GOT3 (cell line): ENCODE results near the gene PWP2.
"Not testable (repeated sequence)": the region's sequence is repeated elsewhere in the genome, so short reads cannot be mapped to it uniquely, and the experiment has no call there.

Source experiments
- DNase-seq: peaks from one replicate; lab custom pipeline; 2025; ENCODE audit warnings: mixed read lengths; lab: John Stamatoyannopoulos, UW

PWP2 gene

GRCh38 chr21:44138039-44138438, 30.8 kb downstream of the PWP2 start:
- DNase-seq, result not testable (repeated sequence)

GRCh38 chr21:44139787-44140551, 32.8 kb downstream of the PWP2 start:
- DNase-seq, result not testable (repeated sequence)

GRCh38 chr21:44140552-44140932, 33.3 kb downstream of the PWP2 start:
- not testable (repeated sequence) for DNase-seq

GRCh38 chr21:44142470-44142869, 35.3 kb downstream of the PWP2 start:
- DNase-seq, result not testable (repeated sequence)

GRCh38 chr21:44143380-44143779, 36.2 kb downstream of the PWP2 start:
- not testable (repeated sequence) for DNase-seq

- not testable (repeated sequence) for DNase-seq
Measured at GRCh38 chr21:44143996-44144395, 36.8 kb downstream of the PWP2 start.

- not testable (repeated sequence) for DNase-seq
Measured at GRCh38 chr21:44144784-44145602, 37.8 kb downstream of the PWP2 start.

GRCh38 chr21:44145616-44146015, 38.4 kb downstream of the PWP2 start:
- DNase-seq, result not testable (repeated sequence)

GRCh38 chr21:44147108-44147507, 39.9 kb downstream of the PWP2 start:
- not testable (repeated sequence) for DNase-seq

GRCh38 chr21:44150255-44150654, 43.1 kb downstream of the PWP2 start:
- not testable (repeated sequence) for DNase-seq

- DNase-seq, result not testable (repeated sequence)
Measured at GRCh38 chr21:44153214-44153888, 46.2 kb downstream of the PWP2 start.

GRCh38 chr21:44153889-44154228, 46.7 kb downstream of the PWP2 start:
- not testable (repeated sequence) for DNase-seq

- DNase-seq, result not testable (repeated sequence)
Measured at GRCh38 chr21:44154816-44155230, 47.6 kb downstream of the PWP2 start.

GRCh38 chr21:44155231-44155993, 48.2 kb downstream of the PWP2 start:
- DNase-seq, result not testable (repeated sequence)

GRCh38 chr21:44155994-44156380, 48.8 kb downstream of the PWP2 start:
- not testable (repeated sequence) for DNase-seq

- DNase-seq, result not testable (repeated sequence)
Measured at GRCh38 chr21:44157439-44158081, 50.4 kb downstream of the PWP2 start.

GRCh38 chr21:44158082-44158468, 50.9 kb downstream of the PWP2 start:
- not testable (repeated sequence) for DNase-seq

GRCh38 chr21:44159349-44160297, 52.4 kb downstream of the PWP2 start:
- DNase-seq, result not testable (repeated sequence)

GRCh38 chr21:44160298-44160672, 53.1 kb downstream of the PWP2 start:
- DNase-seq, result not testable (repeated sequence)

- not testable (repeated sequence) for DNase-seq
Measured at GRCh38 chr21:44160821-44161220, 53.6 kb downstream of the PWP2 start.
